GM19438 (cell line): ENCODE measurements around the gene IKZF2.
A peak's percentile ranks its signal among the peaks of the same experiment; 100 is the strongest.

Experiments used
- ATAC-seq: cut with Tn5 transposase; IDR thresholded peaks from one replicate; pipeline ENCODE4 v1.9.1; 2021; ENCODE audit warnings: low read depth; ENCODE audit not compliant: unreplicated experiment

IKZF2 gene

GRCh38 chr2:213010106-213010779 is 141.2 kb downstream of the IKZF2 start:
- ATAC-seq: no peak

- ATAC-seq: no peak
Observed at GRCh38 chr2:213007290-213007838, 144.0 kb downstream of the IKZF2 start.

DNA sequence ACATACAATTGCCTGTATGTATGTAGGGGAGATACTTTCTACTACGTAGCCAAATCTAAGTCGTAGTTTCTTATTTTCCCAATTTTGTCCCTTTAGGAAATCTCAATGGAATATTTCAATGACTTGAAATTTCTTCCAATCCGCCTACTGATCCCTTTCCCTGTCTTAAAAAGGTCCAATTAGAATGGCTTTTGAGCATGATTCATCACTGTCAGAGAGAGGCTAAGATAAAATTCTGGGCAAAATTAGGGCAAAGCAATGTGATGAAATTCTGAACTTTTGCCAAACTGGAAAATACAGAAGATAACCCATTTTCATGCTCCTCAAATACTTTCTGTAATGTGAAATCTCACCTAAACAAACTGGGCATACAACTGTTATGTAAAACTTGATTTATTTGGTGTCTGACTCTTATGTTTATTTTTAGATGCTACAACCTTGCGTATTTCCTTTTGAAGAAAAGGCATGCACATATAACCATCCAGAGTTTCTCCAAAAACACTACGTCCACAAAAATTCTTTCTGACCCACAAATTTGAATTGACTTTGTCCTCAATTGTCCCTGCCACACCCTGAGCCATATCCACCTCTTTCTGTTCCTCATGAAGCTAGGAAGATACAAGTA is 147.1 kb downstream of the IKZF2 start:
- ATAC-seq: no peak

DNA sequence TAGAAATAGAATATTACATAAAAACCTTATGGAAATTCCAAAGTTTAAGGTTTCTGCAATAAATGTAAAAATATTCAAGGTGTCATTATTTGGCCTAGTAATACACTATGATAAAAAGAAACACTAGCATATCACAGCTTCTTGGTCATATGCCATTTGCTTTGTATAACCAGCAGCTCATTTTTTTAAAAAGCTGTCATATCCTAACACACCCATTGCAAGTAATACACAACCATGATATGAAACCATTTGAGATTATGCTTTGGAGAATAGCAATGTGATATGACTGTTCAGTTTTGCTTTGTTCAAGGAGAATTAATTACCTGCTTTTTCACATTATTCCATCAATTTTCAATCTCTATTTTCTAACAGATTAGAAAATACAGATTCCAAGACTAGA is 149.0 kb downstream of the IKZF2 start:
- no peak for ATAC-seq

GRCh38 chr2:213001297-213001910 is 150.0 kb downstream of the IKZF2 start:
- ATAC-seq: no peak

GRCh38 chr2:212998626-212999359 is 152.6 kb downstream of the IKZF2 start:
- ATAC-seq: no peak

DNA sequence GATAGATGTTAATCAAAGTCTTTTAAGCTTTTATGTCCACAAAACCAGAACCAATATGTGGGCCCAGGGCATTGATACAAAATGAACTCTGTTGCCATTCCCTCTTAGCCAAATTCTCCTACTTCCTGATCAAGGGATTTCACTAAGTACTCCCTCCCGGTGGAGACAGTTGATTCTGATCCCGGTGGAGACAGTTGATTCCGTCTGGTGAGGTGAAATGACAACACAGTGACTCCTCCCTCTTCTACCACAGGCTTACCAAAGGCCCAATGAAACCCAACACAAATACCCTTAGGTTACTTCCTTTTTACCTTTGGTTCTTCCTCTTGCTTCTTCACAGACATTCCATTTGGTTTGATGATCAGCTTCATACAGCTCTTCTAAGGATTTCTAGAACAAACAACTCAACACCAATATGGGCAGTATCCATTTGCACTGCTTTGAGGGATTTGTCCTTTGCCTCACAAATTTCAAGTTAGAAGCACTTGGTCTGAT is 153.8 kb downstream of the IKZF2 start:
- ATAC-seq: no peak

DNA sequence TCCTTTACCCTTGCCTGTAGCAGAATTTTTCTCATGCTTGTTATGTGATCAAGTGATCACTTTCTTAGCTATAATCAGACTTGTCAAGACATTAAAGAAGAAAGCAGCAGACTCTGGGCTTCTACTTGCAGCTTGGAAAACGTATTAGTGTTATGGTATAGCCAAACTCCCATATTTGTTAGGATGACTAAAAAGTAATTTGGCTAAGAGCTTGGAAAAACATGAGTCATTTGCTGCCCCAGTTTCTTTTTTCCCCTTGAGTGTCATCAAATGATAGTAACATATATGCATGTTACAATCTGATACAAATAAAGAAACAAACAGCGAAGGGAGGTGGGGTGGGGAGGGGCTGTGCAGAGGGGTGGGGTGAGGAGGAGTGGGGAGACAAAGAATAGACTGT is 155.5 kb downstream of the IKZF2 start:
- ATAC-seq: no peak

- no peak for ATAC-seq
Observed at GRCh38 chr2:212994976-212995375, 156.4 kb downstream of the IKZF2 start.

- ATAC-seq: peak; percentile 85
Observed at GRCh38 chr2:212991120-212991519, 160.3 kb downstream of the IKZF2 start.

GRCh38 chr2:212990697-212991096 is 160.7 kb downstream of the IKZF2 start:
- peak; percentile 72 for ATAC-seq

DNA sequence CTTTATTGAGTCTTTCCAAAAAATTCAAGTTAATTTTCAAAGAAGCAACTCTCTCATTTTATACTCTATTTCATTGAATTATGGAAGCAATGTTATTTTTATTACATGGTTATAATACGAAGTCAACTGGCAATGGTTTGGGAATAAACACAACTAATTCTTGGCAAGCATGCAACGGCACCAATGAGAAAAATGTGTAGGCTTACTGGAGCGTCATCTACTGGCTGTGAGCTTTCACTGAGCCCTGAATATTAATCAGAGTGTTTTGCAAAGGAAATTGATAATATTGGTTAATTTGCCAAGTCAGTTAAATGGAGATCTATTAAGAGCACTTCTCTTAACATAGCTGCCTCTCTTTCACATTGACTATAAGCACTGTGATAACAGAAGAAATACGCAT is 163.9 kb downstream of the IKZF2 start:
- ATAC-seq: no peak

- no peak for ATAC-seq
Observed at GRCh38 chr2:212984129-212984528, 167.3 kb downstream of the IKZF2 start.

DNA sequence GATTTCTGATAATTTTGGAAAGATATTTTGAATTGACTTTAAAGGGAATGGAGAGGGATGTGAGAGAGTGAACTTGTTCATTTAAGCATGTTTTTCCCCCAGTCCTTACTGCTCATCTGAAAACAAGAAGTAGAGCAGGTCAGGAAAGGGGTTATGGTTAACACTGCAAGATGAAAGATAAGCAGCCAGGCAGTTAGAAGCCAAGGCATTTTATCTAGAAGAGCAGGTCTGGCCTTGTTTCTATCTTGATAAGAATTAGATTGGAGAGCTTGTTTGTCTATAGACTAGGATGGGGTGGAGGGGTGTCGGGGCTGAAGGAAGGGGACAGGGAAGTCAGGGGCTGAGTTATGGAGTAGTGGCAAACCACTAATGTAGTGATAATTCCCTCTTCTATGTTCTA is 171.6 kb downstream of the IKZF2 start:
- no peak for ATAC-seq

DNA sequence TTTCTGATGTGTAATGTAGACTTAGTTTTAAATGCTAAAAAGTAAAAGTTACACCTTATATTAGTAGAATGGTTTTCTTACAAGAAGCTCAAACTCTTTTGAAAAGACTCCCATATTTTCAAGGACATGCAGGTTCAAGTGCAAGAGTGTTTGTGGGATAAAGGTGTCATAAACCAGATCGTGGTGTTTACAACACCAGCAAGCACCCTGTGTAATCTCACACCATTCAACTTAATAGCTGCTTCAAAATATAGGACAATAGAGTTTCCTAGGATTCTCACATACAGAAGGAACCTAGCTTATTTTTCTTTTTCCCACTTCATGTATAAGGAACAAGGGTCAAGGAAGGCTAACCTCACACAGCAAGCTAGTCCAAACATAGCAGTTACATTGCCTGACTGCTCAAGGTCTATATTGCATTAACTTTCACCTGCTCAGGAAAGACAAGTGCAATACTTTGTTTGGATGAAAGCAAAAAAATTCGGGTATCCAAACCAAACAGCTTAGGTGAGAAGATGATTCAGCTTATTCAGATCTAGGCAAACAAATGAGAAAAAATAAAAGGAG is 172.3 kb downstream of the IKZF2 start:
- ATAC-seq: no peak

DNA sequence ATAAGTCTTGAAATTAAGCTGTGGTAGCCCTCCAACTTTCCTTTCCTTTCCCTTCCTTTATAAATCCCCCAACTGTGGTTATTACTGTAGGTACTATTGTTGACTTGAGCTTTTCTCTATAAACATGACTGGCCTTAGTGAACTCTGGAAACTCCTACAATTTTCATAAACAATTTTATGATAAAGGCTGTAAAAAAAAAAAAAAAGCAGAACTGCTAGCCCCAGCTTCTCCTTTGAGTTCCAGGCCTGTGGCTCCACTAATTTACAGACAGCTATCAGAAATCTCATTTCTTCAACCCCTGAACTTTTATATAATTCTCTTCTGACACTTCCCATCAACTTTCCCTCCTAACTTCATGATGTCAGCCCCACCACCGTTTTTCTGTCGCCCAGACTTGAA is 174.3 kb downstream of the IKZF2 start:
- ATAC-seq: no peak

DNA sequence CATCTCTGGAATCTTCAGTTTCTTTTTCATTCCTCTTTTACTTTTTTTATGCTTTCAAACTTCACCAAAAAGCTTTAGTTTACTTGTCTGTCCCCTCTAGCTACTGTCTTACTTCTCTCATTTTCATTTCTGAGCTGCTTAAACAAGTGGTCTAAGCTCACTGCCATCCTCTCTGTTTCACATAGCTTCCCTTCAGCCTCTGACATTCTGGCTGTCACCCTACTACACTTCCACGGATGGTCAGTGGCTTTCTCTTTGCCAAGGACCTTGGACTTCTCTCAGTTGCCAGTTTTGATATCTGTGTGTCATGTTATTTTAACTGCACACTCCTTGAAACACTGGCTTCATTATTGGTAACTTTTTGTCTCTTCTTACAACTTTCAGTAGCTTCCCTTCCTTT is 176.1 kb downstream of the IKZF2 start:
- ATAC-seq: no peak

DNA sequence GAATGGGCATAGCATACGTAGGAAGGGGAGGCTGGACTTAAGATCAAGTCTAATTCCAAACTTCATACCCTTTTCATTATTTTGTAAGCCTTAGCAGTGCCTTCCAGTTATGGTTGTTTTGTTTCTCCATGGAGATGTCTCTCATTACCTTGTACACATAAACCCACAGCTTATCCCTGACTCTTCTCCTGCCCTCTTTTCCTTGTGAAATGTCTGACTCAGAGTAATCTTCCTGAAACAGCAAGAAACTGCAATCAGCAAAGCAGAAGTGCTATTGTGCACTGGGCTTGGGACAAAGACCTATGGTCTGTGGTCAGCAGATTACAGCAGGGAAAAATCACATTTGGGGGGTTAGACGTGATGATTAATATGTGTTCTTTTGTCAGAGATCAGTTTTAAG is 176.7 kb downstream of the IKZF2 start:
- ATAC-seq: no peak

GRCh38 chr2:212973347-212973746 is 178.1 kb downstream of the IKZF2 start:
- ATAC-seq: no peak

- no peak for ATAC-seq
Observed at GRCh38 chr2:212970132-212970531, 181.3 kb downstream of the IKZF2 start.
